Prostate gland (tissue), 2 donors: ENCODE results near the gene CIDEB.

Experiments
- POLR2A ChIP-seq: fragments of 450-650 bp; IDR thresholded peaks from one replicate; pipeline ENCODE4 v1.6.1; 2016; ENCODE audit warnings: antibody characterized with exemption, mild to moderate bottlenecking
- TF ChIP-seq, protein P1 (sequence below), 4 experiments: fragments of 200-600 bp in 2 of 4; fragments of 450-650 bp in 2 of 4; sonication (generic) in 2 of 4; IDR thresholded peaks; 1 replicate in 3 of 4; 2 replicates in 1 of 4; pipeline ENCODE4 v1.5.1; 2016 to 2019; ENCODE audit warnings: antibody characterized with exemption in 4 of 4, mild to moderate bottlenecking in 2 of 4, moderate library complexity in 2 of 4

DNA sequence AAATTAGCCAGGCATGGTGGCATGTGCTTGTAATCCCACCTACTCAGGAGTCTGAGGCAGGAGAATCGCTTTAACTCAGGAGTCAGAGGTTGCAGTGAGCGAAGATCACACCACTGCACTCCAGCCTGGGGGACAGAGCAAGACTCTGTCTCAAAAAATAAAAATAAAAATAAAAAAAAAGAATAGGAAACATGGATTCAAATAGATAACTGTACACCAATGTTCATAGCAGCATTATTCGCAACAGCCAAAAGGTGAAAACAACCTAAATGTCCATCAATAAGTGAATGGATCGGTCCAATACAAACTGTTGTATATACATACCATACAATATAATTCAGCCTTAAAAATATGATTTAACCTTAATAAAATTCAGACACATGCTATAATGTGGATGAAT lies 35.1 kb upstream of the CIDEB start:
- TF ChIP-seq, protein P1, sequence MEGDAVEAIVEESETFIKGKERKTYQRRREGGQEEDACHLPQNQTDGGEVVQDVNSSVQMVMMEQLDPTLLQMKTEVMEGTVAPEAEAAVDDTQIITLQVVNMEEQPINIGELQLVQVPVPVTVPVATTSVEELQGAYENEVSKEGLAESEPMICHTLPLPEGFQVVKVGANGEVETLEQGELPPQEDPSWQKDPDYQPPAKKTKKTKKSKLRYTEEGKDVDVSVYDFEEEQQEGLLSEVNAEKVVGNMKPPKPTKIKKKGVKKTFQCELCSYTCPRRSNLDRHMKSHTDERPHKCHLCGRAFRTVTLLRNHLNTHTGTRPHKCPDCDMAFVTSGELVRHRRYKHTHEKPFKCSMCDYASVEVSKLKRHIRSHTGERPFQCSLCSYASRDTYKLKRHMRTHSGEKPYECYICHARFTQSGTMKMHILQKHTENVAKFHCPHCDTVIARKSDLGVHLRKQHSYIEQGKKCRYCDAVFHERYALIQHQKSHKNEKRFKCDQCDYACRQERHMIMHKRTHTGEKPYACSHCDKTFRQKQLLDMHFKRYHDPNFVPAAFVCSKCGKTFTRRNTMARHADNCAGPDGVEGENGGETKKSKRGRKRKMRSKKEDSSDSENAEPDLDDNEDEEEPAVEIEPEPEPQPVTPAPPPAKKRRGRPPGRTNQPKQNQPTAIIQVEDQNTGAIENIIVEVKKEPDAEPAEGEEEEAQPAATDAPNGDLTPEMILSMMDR (IDR thresholded peaks at IDR 0.05), result no peak
- TF ChIP-seq POLR2A, result no peak
